GM12878 (cell line): ENCODE measurements around the gene MT1E. TPM values are rescaled to one million over a fixed set of nuclear protein-coding genes. Genes with fewer than 3 reads are reported as not detected.

ENCODE experiments used
- ATAC-seq: fragments of 200-7000 bp; cut with Tn5 transposase; 3 replicates; pipeline ENCODE4 v1.9.1; 2020; ENCODE audit warnings: mild to moderate bottlenecking, moderate library complexity
- BruUV-seq: library from RNA; stranded (reverse); fragments of 400-500 nt; replicated peaks from 2 replicates; lab custom pipeline; 2021; lab: Mats Ljungman, UMichigan
- CTCF ChIA-PET: fragments of 300-600 bp; sonication (Branson Sonifier 250); formaldehyde crosslinking; extraction: SDS; loops from one replicate; lab custom pipeline; 2021; ENCODE audit warnings: inconsistent platforms; lab: Yijun Ruan, JAX
- POLR2A ChIA-PET: fragments of 350-600 bp; formaldehyde crosslinking; extraction: SDS; loops from one replicate; lab custom pipeline; 2021; ENCODE audit warnings: inconsistent platforms; lab: Charles Lee
- RAD21 ChIA-PET: fragments of 300-600 bp; sonication (Branson Sonifier 250); formaldehyde crosslinking; loops from one replicate; lab custom pipeline; 2023; ENCODE audit warnings: antibody characterized with exemption; ENCODE audit not compliant: unreplicated experiment; lab: Charles Lee
- SMC1A ChIA-PET: fragments of 300-600 bp; sonication (Branson Sonifier 250); formaldehyde crosslinking; loops from one replicate; lab custom pipeline; 2023; ENCODE audit not compliant: unreplicated experiment, uncharacterized antibody; lab: Charles Lee
- DNase-seq: peaks from one replicate; pipeline ENCODE4 v3.0.0-alpha.2; 2011; ENCODE audit warnings: low read depth, low spot score
- FAIRE-seq: peaks from 3 replicates; lab custom pipeline; 2011; peaks lifted over from hg19 to GRCh38; lab: Jason Lieb, UNC
- H2AFZ ChIP-seq: 2 replicates; pipeline ENCODE4 v1.6.0; 2011; ENCODE audit warnings: low read depth, low read length, control low read depth; ENCODE audit not compliant: control insufficient read depth
- H3K27ac ChIP-seq: 2 replicates; pipeline ENCODE4 v1.5.1; 2011; ENCODE audit warnings: control low read depth; ENCODE audit not compliant: control insufficient read depth, insufficient read depth
- H3K27me3 ChIP-seq, 2 experiments: replicated peaks in 1 of 2; 2 replicates each; pipeline versions ENCODE4 v1.6.0 to v1.6.1; 2011; ENCODE audit warnings: low read length in 1 of 2; ENCODE audit not compliant: control insufficient read depth in 2 of 2, insufficient read depth in 2 of 2
- H3K36me3 ChIP-seq, 2 experiments: 2 replicates each; pipeline ENCODE4 v1.5.1; 2011; ENCODE audit warnings: low read length in 1 of 2; ENCODE audit not compliant: control insufficient read depth in 2 of 2, insufficient read depth in 2 of 2
- H3K4me1 ChIP-seq: 2 replicates; pipeline ENCODE4 v1.6.1; 2011; ENCODE audit warnings: mild to moderate bottlenecking, low read length, moderate library complexity, mixed read lengths; ENCODE audit not compliant: control insufficient read depth, insufficient read depth
- H3K4me2 ChIP-seq: 2 replicates; pipeline ENCODE4 v1.6.0; 2011; ENCODE audit warnings: control low read depth; ENCODE audit not compliant: control insufficient read depth, insufficient read depth
- H3K4me3 ChIP-seq: fragments of 200-600 bp; sonication (generic); 2 replicates; pipeline ENCODE4 v1.5.1; 2016
- H3K79me2 ChIP-seq: 2 replicates; pipeline ENCODE4 v1.6.0; 2011; ENCODE audit warnings: low read length; ENCODE audit not compliant: control insufficient read depth, insufficient read depth
- H3K9ac ChIP-seq: 2 replicates; pipeline ENCODE4 v1.8.0; 2011; ENCODE audit warnings: low read length, control low read depth, mixed read lengths; ENCODE audit not compliant: control insufficient read depth, insufficient read depth
- H3K9me3 ChIP-seq: replicated peaks from 3 replicates; pipeline ENCODE4 v1.5.1; 2011; ENCODE audit warnings: mild to moderate bottlenecking, low read length; ENCODE audit not compliant: control insufficient read depth, insufficient read depth
- H4K20me1 ChIP-seq: 2 replicates; pipeline ENCODE4 v1.6.0; 2011; ENCODE audit not compliant: control insufficient read depth, insufficient read depth
- EZH2 ChIP-seq: IDR thresholded peaks from 2 replicates; pipeline ENCODE4 v1.6.1; 2012; ENCODE audit warnings: low read depth, mild to moderate bottlenecking, control low read depth, inconsistent platforms, low read length, borderline replicate concordance; ENCODE audit not compliant: control insufficient read depth
- IKZF1 ChIP-seq: fragments of 450-650 bp; conservative IDR thresholded peaks from 2 replicates; pipeline ENCODE4 v1.6.1; 2017; ENCODE audit warnings: antibody characterized with exemption, mild to moderate bottlenecking
- KAT2A ChIP-seq: conservative IDR thresholded peaks from 2 replicates; pipeline ENCODE4 v1.6.1; 2011; ENCODE audit warnings: low read depth, low read length; ENCODE audit not compliant: control insufficient read depth
- NFIC ChIP-seq: IDR thresholded peaks from 2 replicates; pipeline ENCODE4 v1.6.1; 2012; ENCODE audit warnings: low read depth, mild to moderate bottlenecking, inconsistent platforms, low read length, moderate library complexity
- NFXL1 ChIP-seq: fragments of 450-650 bp; IDR thresholded peaks from 2 replicates; pipeline ENCODE4 v1.6.1; 2017; ENCODE audit warnings: antibody characterized with exemption, mild to moderate bottlenecking, borderline replicate concordance
- RAD51 ChIP-seq: fragments of 450-650 bp; IDR thresholded peaks from 2 replicates; pipeline ENCODE4 v1.6.1; 2016; ENCODE audit warnings: moderate library complexity, mild to moderate bottlenecking, inconsistent platforms
- RFX5 ChIP-seq: IDR thresholded peaks from 2 replicates; pipeline ENCODE4 v1.6.1; 2011; ENCODE audit warnings: low read depth, low read length, improper control_type of control experiment
- SIX5 ChIP-seq: IDR thresholded peaks from 2 replicates; pipeline ENCODE4 v1.6.1; 2011; ENCODE audit warnings: mild to moderate bottlenecking, low read depth, low read length, moderate library complexity; ENCODE audit not compliant: severe bottlenecking
- TAF1 ChIP-seq: IDR thresholded peaks from 2 replicates; pipeline ENCODE4 v1.6.1; 2011; ENCODE audit warnings: mild to moderate bottlenecking, low read depth, low read length, borderline replicate concordance
- ZNF217 ChIP-seq: fragments of 450-650 bp; IDR thresholded peaks from 2 replicates; pipeline ENCODE4 v1.6.1; 2017; ENCODE audit warnings: antibody characterized with exemption, mild to moderate bottlenecking
- WGBS: methylation state at CpG from one replicate; pipeline ENCODE4 v1.1.6; 2016; ENCODE audit warnings: low lambda C conversion rate; ENCODE audit not compliant: insufficient replicate concordance, insufficient coverage; ENCODE audit errors: missing lambda C conversion rate; 5-methylcytosine and 5-hydroxymethylcytosine counted together
- in situ Hi-C: fragments of 300-500 bp; cut with MboI; formaldehyde crosslinking; loops from 9 replicates; pipeline ENCODE4 v1.14.3; 2018; ENCODE audit warnings: mixed read lengths
- intact Hi-C: fragments of 100-400 bp; cut with micrococcal nuclease; formaldehyde crosslinking; loops from one replicate; pipeline ENCODE4 v1.14.2; 2022; ENCODE audit not compliant: unreplicated experiment
- polyA plus RNA-seq, 11 experiments: library from polyadenylated mRNA; depleted of rRNA in 4 of 11; unstranded in 6 of 11; stranded (reverse) in 5 of 11; fragments of >200 nt; fragmentation: Nextera tagmentation in 4 of 11; fragmentation: Illumina TruSeq in 1 of 11; extraction: Ambion mirVana in 4 of 11; extraction: Trizol in 1 of 11; gene quantifications; 1 replicate in 1 of 11; 2 replicates in 10 of 11; pipeline versions ENCODE4 v1.2.1 to v1.2.3, GENCODE V29; 2011 to 2016; ENCODE audit warnings: inconsistent platforms in 2 of 11, missing spikeins in 2 of 11, low read depth in 1 of 11
- total RNA-seq, 4 experiments: library from RNA; depleted of rRNA in 3 of 4; stranded (reverse); fragments of >200 nt in 3 of 4; fragmentation: Illumina TruSeq in 1 of 4; extraction: Trizol in 1 of 4; gene quantifications; 2 replicates each; pipeline versions ENCODE4 v1.2.1 to v1.2.3, GENCODE V29; 2013 to 2021
- TF ChIP-seq, protein P1 (sequence below): fragments of 450-650 bp; IDR thresholded peaks from 2 replicates; pipeline ENCODE4 v1.6.1; 2016; ENCODE audit warnings: mild to moderate bottlenecking
- TF ChIP-seq, protein P2 (sequence below): IDR thresholded peaks from 2 replicates; pipeline ENCODE4 v1.6.1; 2012; ENCODE audit warnings: mild to moderate bottlenecking, low read depth, low read length
- TF ChIP-seq, protein P3 (sequence below): fragments of 150-350 bp; IDR thresholded peaks from 2 replicates; pipeline ENCODE4 v1.6.1; 2016; ENCODE audit warnings: low read depth, low read length
- TF ChIP-seq, protein P4 (sequence below): IDR thresholded peaks from 2 replicates; pipeline ENCODE4 v1.6.1; 2012; ENCODE audit warnings: low read depth, low read length, improper control_type of control experiment

The MT1E gene
- total and polyA plus RNA-seq, 10 of the 15 experiments (the other 5 are each of a cell fraction or from before 2014, with no cell fraction given): 5.8 to 22.3 (median 16.5) TPM

DNA sequence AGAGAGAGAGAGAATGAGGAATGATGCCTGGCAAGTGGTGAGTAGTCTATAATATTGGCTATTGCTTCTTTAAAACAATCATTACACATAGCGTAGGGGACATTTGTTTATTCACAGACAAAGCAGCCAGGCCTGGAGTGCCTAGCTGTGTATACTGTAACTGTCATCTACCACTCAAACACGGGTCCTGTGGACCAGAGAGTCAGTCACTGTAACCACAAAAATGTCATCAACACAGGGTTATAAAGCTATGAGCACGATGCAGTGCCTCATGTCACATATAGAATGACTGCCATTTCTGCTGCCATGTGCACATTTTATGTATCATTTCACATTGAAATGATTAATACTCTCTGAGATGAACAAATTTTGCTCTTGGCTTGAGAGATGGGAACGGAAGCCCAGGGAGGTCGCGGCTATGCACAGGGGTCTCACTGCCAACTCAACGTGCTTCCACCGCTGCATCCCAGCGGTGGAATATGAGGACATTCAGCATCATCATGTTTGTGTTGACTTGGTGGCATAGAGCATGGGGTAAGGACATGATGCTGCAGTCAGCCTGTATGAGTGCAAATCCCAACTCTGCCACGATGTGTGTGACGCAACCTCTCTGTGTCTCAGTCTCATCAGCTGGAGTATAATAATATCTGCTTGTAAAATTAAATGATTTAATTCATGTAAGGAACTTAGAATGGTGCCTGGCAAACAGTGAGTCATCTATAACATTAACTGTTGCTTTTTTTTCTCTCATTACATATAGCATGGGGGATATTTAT lies 47.4 kb downstream of the MT1E start:
- CTCF ChIA-PET: interaction anchor here (1.1 to 2.6 kb wide), 2 partner anchors 29 to 69 kb away, joined by 6 to 28 read pairs; no protein-coding TSS in a partner anchor
- TF ChIP-seq RAD51 (no peak), RFX5 (no peak), EZH2 (no peak), SIX5 (no peak), TAF1 (no peak), IKZF1 (no peak), KAT2A (no peak), NFXL1 (no peak), NFIC (no peak), ZNF217 (no peak)
- TF ChIP-seq, protein P1, sequence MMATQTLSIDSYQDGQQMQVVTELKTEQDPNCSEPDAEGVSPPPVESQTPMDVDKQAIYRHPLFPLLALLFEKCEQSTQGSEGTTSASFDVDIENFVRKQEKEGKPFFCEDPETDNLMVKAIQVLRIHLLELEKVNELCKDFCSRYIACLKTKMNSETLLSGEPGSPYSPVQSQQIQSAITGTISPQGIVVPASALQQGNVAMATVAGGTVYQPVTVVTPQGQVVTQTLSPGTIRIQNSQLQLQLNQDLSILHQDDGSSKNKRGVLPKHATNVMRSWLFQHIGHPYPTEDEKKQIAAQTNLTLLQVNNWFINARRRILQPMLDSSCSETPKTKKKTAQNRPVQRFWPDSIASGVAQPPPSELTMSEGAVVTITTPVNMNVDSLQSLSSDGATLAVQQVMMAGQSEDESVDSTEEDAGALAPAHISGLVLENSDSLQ: no peak
- TF ChIP-seq, protein P2, sequence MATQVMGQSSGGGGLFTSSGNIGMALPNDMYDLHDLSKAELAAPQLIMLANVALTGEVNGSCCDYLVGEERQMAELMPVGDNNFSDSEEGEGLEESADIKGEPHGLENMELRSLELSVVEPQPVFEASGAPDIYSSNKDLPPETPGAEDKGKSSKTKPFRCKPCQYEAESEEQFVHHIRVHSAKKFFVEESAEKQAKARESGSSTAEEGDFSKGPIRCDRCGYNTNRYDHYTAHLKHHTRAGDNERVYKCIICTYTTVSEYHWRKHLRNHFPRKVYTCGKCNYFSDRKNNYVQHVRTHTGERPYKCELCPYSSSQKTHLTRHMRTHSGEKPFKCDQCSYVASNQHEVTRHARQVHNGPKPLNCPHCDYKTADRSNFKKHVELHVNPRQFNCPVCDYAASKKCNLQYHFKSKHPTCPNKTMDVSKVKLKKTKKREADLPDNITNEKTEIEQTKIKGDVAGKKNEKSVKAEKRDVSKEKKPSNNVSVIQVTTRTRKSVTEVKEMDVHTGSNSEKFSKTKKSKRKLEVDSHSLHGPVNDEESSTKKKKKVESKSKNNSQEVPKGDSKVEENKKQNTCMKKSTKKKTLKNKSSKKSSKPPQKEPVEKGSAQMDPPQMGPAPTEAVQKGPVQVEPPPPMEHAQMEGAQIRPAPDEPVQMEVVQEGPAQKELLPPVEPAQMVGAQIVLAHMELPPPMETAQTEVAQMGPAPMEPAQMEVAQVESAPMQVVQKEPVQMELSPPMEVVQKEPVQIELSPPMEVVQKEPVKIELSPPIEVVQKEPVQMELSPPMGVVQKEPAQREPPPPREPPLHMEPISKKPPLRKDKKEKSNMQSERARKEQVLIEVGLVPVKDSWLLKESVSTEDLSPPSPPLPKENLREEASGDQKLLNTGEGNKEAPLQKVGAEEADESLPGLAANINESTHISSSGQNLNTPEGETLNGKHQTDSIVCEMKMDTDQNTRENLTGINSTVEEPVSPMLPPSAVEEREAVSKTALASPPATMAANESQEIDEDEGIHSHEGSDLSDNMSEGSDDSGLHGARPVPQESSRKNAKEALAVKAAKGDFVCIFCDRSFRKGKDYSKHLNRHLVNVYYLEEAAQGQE: no peak
- TF ChIP-seq, protein P3, sequence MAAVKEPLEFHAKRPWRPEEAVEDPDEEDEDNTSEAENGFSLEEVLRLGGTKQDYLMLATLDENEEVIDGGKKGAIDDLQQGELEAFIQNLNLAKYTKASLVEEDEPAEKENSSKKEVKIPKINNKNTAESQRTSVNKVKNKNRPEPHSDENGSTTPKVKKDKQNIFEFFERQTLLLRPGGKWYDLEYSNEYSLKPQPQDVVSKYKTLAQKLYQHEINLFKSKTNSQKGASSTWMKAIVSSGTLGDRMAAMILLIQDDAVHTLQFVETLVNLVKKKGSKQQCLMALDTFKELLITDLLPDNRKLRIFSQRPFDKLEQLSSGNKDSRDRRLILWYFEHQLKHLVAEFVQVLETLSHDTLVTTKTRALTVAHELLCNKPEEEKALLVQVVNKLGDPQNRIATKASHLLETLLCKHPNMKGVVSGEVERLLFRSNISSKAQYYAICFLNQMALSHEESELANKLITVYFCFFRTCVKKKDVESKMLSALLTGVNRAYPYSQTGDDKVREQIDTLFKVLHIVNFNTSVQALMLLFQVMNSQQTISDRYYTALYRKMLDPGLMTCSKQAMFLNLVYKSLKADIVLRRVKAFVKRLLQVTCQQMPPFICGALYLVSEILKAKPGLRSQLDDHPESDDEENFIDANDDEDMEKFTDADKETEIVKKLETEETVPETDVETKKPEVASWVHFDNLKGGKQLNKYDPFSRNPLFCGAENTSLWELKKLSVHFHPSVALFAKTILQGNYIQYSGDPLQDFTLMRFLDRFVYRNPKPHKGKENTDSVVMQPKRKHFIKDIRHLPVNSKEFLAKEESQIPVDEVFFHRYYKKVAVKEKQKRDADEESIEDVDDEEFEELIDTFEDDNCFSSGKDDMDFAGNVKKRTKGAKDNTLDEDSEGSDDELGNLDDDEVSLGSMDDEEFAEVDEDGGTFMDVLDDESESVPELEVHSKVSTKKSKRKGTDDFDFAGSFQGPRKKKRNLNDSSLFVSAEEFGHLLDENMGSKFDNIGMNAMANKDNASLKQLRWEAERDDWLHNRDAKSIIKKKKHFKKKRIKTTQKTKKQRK: no peak
- TF ChIP-seq, protein P4, sequence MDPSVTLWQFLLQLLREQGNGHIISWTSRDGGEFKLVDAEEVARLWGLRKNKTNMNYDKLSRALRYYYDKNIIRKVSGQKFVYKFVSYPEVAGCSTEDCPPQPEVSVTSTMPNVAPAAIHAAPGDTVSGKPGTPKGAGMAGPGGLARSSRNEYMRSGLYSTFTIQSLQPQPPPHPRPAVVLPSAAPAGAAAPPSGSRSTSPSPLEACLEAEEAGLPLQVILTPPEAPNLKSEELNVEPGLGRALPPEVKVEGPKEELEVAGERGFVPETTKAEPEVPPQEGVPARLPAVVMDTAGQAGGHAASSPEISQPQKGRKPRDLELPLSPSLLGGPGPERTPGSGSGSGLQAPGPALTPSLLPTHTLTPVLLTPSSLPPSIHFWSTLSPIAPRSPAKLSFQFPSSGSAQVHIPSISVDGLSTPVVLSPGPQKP: no peak

More for the DNA sequence above, 47.4 kb downstream of the MT1E start:
- Histone ChIP-seq H2AFZ (no peak overlapping the region), H3K27ac (no peak overlapping the region), H3K4me3 (no peak overlapping the region), H3K79me2 (no peaks in the 10 kb centered on the region), H3K9ac (no peak overlapping the region), H3K36me3 (no peaks in the 10 kb centered on the region), H3K27me3 (peaks cover 11 to 17% of the 10 kb centered on the region in 2 experiments), H3K4me2 (no peak overlapping the region), H3K9me3 (no peaks in the 10 kb centered on the region), H3K4me1 (no peaks in the 10 kb centered on the region), H4K20me1 (no peaks in the 10 kb centered on the region)
- no TSS peak for BruUV-seq
- ATAC-seq (no peak), DNase-seq (no peak), FAIRE-seq (no peak)
- ChIA-PET POLR2A (interaction anchor here (0.6 kb wide), 1 partner anchor 25 kb away, joined by 3 read pairs; no protein-coding TSS in a partner anchor), RAD21 (interaction anchor here (1.2 to 2.5 kb wide), 2 partner anchors 20 to 29 kb away, joined by 4 to 11 read pairs; no protein-coding TSS in a partner anchor), SMC1A (interaction anchor here (1.0 to 1.5 kb wide), 3 partner anchors 28 to 30 kb away, joined by 4 to 7 read pairs (median 5); no protein-coding TSS in a partner anchor)
- in situ Hi-C loops (no loop called here), intact Hi-C loops (no loop called here)
- 55% methylated on average over 11 of the region's 11 CpGs for WGBS
